Ishikawa (cell line): Measurements from ENCODE around the gene TBC1D22A.

Experiments
- CEBPB ChIP-seq: IDR thresholded peaks from 2 replicates; pipeline ENCODE4 v1.6.1; 2012
- CREB1 ChIP-seq: IDR thresholded peaks from 2 replicates; pipeline ENCODE4 v1.6.1; 2012; ENCODE audit warnings: low read depth
- EP300 ChIP-seq: IDR thresholded peaks from 2 replicates; pipeline ENCODE4 v1.6.1; 2012; ENCODE audit warnings: borderline replicate concordance
- MAX ChIP-seq: IDR thresholded peaks from 2 replicates; pipeline ENCODE4 v1.6.1; 2012
- RAD21 ChIP-seq: IDR thresholded peaks from 2 replicates; pipeline ENCODE4 v1.6.1; 2012; ENCODE audit warnings: low read depth
- REST ChIP-seq: IDR thresholded peaks from 2 replicates; pipeline ENCODE4 v1.6.1; 2012; ENCODE audit warnings: low read depth, mild to moderate bottlenecking
- TAF1 ChIP-seq: IDR thresholded peaks from 2 replicates; pipeline ENCODE4 v1.6.1; 2012; ENCODE audit warnings: low read depth, mild to moderate bottlenecking
- TCF12 ChIP-seq: IDR thresholded peaks from 2 replicates; pipeline ENCODE4 v1.6.1; 2012; ENCODE audit warnings: low read depth
- TEAD4 ChIP-seq: IDR thresholded peaks from 2 replicates; pipeline ENCODE4 v1.6.1; 2012
- USF1 ChIP-seq: IDR thresholded peaks from 2 replicates; pipeline ENCODE4 v1.6.1; 2012
- YY1 ChIP-seq: IDR thresholded peaks from 2 replicates; pipeline ENCODE4 v1.6.1; 2012; ENCODE audit warnings: low read depth

GRCh38 chr22:47120399-47120798, 357.9 kb downstream of the TBC1D22A start:
- TF ChIP-seq TCF12 (no peak), TAF1 (no peak), RAD21 (no peak), USF1 (no peak), YY1 (no peak), CEBPB (no peak), MAX (no peak), CREB1 (no peak), TEAD4 (no peak), EP300 (no peak), REST (no peak)
